Activated T-cell treated with anti-CD3 and anti-CD28 coated beads for 24 hours (primary cell): Measurements from ENCODE around the gene B3GNT2.
"Not testable (repeated sequence)": the region's sequence is repeated elsewhere in the genome, so short reads cannot be mapped to it uniquely, and the experiment has no call there.

Source experiments
- DNase-seq: peaks from one replicate; pipeline ENCODE4 v3.0.0-alpha.2; 2020; ENCODE audit warnings: low read depth

The B3GNT2 gene

GRCh38 chr2:62195421-62196277 lies at the start of gene B3GNT2:
Gene B3GNT2, plus strand, starts transcription at chr2:62196115. Its CDS starts 26,106 bp downstream, at chr2:62222221.
- peak; percentile 75 for DNase-seq

- DNase-seq = peak; percentile 1
Measured at GRCh38 chr2:62146790-62147189, 49.1 kb upstream of the B3GNT2 start.

GRCh38 chr2:62147610-62148301 lies 48.2 kb upstream of the B3GNT2 start:
- no peak for DNase-seq

- no peak for DNase-seq
Measured at GRCh38 chr2:62149708-62150107, 46.2 kb upstream of the B3GNT2 start.

GRCh38 chr2:62150597-62151305 lies 45.2 kb upstream of the B3GNT2 start:
- no peak for DNase-seq

- no peak for DNase-seq
Measured at GRCh38 chr2:62151306-62151638, 44.6 kb upstream of the B3GNT2 start.

- no peak for DNase-seq
Measured at GRCh38 chr2:62152000-62152399, 43.9 kb upstream of the B3GNT2 start.

GRCh38 chr2:62156861-62157496 lies 38.9 kb upstream of the B3GNT2 start:
- no peak for DNase-seq

- no peak for DNase-seq
Measured at GRCh38 chr2:62158444-62159121, 37.3 kb upstream of the B3GNT2 start.

- not testable (repeated sequence) for DNase-seq
Measured at GRCh38 chr2:62160691-62161090, 35.2 kb upstream of the B3GNT2 start.

GRCh38 chr2:62163106-62163831 lies 32.6 kb upstream of the B3GNT2 start:
- no peak for DNase-seq

GRCh38 chr2:62163834-62164233 lies 32.1 kb upstream of the B3GNT2 start:
- no peak for DNase-seq

GRCh38 chr2:62175728-62176127 lies 20.2 kb upstream of the B3GNT2 start:
- DNase-seq = no peak

- DNase-seq = no peak
Measured at GRCh38 chr2:62176801-62177200, 19.1 kb upstream of the B3GNT2 start.

- DNase-seq = no peak
Measured at GRCh38 chr2:62177392-62178049, 18.4 kb upstream of the B3GNT2 start.

- DNase-seq = no peak
Measured at GRCh38 chr2:62178741-62179271, 17.1 kb upstream of the B3GNT2 start.

- DNase-seq = no peak
Measured at GRCh38 chr2:62180975-62181374, 14.9 kb upstream of the B3GNT2 start.

- DNase-seq = no peak
Measured at GRCh38 chr2:62181843-62182242, 14.1 kb upstream of the B3GNT2 start.

GRCh38 chr2:62184512-62185230 lies 11.2 kb upstream of the B3GNT2 start:
- DNase-seq = no peak
